HFF-Myc (cell line): Measurements from ENCODE around the gene OVAAL.

ENCODE experiments used
- DNase-seq: peaks from one replicate; pipeline ENCODE4 v3.0.0-alpha.2; 2011; ENCODE audit warnings: low read depth; ENCODE audit errors: extremely low read depth
- H3K4me3 ChIP-seq: replicated peaks from 2 replicates; pipeline ENCODE4 v1.5.1; 2011; ENCODE audit warnings: low read depth, mild to moderate bottlenecking, control low read depth, low read length
- CTCF ChIP-seq: IDR thresholded peaks from 2 replicates; pipeline ENCODE4 v1.5.1; 2012; ENCODE audit warnings: mild to moderate bottlenecking, low read depth, low read length, control low read depth; ENCODE audit errors: missing control alignments

Gene OVAAL

DNA sequence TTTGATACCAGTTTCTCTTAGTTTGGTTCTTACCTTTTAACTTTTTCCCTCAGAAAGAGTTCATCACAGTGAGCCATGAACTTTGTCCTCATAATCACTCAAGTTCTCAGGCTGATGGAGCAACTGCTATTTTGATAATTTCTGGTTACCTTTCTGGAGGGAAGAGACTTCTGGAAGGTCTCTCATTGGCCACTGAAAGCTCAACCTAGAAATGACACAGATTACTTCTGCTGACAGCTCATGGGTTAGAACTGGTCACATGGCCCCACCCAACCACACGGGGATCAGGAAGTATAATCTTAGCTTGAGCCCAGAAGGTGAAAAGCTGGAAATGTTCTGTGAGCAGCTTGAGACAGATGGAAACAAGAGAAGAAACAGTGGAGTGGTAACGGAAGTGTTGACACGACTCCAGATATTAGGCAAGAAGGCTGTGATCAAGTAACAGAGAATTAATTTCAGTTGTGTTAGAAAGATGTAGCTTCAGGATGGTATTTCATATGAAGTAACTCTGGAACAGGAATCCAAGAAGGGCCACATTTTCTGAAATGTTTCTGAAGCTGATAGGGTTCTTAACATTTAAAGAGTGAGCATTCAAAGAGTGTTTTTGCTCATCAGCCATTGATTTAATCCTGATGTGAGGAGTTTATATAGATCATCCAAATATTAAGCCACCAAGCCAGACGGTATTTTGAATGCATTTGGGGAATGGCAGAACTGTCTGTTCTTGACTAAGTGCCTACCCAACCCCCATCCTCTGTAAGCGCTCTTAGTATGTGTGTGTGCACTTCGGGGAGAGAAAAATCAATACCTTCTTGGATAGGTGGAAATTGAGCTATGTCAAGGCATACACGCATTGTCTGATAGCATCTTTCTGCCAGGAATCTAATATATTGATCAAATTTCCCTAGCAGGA, 51.1 kb downstream of the OVAAL start:
- no peak overlapping the region for H3K4me3 ChIP-seq
- no peak for DNase-seq
- TF ChIP-seq CTCF, result no peak

DNA sequence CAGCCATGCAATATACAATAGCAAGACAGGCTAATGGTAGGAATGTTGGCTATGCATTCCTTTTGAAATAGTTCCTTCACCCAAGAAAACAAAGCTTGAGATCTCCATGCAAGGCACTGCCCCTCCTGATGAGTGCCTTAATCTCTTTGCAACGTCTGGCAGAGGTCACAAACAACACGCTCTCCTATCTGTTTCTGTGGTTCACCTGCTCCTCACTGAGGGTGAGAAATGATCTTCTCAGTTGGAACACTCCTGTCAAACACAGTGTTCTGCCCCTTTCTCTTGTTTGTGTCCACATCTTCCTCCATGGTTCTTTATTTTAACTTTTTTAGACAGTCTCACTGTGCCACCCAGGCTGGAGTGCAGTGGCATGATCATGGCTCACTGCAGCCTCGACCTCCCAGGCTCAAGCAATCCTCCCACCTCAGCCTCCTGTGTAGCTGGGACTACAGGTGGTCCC, 51.8 kb downstream of the OVAAL start:
- DNase-seq, result no peak
- no peak overlapping the region for H3K4me3 ChIP-seq
- no peak for TF ChIP-seq CTCF

DNA sequence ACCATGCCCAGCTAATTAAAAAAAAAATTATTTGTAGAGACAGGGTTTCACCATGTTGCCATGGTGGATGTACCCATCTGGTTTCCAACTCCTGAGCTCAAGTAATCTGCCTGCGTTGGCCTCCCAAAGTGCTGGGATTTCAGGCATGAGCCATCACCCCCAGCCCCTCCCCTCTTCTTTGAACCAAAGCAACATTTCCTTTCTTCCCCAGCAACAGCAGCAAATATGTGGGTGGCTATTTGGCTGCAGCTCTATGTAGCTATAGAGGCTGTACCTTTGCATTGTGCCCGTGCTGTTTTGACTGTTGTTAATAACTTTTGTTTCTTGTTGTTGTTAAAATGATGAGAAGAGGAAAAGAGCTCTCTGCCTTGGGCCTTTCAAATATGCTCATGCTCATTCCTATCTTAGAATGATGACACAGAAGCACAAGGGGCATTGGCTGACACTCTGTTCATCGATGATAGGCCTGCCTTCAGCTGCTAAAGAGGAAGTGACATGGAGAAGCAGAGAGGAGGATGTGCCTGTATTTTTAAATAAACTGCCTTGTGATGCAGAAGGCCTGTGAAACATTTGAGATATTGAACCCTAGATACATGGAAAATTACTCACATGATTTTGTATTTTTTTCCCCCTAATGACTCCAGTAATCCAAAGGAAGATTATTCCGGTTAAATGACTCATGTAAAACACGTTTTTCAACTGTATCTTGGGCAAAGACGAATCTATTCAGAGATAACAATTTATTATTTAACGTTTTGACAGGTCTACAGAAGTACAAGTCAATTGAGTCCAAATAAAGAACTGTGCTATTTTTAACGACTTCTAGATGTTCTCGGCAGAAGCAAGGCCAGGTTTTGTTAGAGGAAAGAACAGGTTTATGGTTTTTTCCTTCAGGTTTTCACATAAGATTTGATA, 52.5 kb downstream of the OVAAL start:
- no peak overlapping the region for H3K4me3 ChIP-seq
- TF ChIP-seq CTCF, result no peak
- DNase-seq, result no peak

- DNase-seq, result no peak
- no peak for TF ChIP-seq CTCF
- no peak overlapping the region for H3K4me3 ChIP-seq
Measured at GRCh38 chr1:180612632-180613031, 53.9 kb downstream of the OVAAL start.

DNA sequence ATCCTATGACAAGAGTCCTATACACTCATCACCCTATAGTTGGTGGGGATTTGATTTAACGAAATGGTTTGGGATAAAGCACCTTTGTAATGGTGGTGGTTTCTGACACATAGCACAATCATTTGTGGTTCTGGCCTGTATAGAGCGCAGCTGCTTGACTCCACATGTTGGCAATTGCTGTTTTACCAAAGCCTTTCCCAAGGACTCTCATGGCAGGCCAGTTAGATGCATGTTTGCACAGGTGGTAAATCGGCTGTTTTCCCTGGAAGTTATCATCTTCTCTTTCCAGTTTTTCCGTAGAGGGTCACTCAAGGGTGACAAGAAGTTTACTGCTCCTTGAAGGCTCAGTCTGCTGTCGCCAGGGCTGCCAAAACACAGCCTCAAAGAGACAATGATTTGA, 56.0 kb downstream of the OVAAL start:
- no peak overlapping the region for H3K4me3 ChIP-seq
- no peak for TF ChIP-seq CTCF
- no peak for DNase-seq

GRCh38 chr1:180615493-180616290, 56.9 kb downstream of the OVAAL start:
- DNase-seq, result no peak
- H3K4me3 ChIP-seq, result no peak overlapping the region
- TF ChIP-seq CTCF, result no peak
